ENCODE results near the gene LIN37. TPM values are rescaled to one million over a fixed set of nuclear protein-coding genes. Genes with fewer than 3 reads are reported as not detected.
A peak's percentile ranks its signal among the peaks of the same experiment; 100 is the strongest.

Gene LIN37
- total RNA-seq, 6 experiments from 2014 or later = 3.2 to 8.2 (median 4.9) TPM

DNA sequence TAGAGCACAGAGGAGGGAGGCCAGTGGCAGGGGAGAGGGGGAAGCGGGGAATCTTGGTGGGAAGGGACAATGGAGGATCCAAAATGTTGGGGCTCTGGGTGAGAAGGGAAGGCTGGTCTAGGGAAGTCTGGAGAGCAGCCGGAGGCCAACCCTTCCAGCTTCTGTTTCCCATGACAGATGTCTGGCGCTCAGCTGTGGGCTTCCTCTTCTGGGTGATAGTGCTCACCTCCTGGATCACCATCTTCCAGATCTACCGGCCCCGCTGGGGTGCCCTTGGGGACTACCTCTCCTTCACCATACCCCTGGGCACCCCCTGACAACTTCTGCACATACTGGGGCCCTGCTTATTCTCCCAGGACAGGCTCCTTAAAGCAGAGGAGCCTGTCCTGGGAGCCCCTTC, 1.8 kb upstream of the LIN37 start:
- TF ChIP-seq POLR2A (IDR thresholded peaks at IDR 0.05) = no peak
- TF ChIP-seq, protein P1, sequence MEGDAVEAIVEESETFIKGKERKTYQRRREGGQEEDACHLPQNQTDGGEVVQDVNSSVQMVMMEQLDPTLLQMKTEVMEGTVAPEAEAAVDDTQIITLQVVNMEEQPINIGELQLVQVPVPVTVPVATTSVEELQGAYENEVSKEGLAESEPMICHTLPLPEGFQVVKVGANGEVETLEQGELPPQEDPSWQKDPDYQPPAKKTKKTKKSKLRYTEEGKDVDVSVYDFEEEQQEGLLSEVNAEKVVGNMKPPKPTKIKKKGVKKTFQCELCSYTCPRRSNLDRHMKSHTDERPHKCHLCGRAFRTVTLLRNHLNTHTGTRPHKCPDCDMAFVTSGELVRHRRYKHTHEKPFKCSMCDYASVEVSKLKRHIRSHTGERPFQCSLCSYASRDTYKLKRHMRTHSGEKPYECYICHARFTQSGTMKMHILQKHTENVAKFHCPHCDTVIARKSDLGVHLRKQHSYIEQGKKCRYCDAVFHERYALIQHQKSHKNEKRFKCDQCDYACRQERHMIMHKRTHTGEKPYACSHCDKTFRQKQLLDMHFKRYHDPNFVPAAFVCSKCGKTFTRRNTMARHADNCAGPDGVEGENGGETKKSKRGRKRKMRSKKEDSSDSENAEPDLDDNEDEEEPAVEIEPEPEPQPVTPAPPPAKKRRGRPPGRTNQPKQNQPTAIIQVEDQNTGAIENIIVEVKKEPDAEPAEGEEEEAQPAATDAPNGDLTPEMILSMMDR (IDR thresholded peaks at IDR 0.05) = no peak
- Histone ChIP-seq H3K27ac (no peak overlapping the region), H3K4me1 (peaks cover 0 to 29% (median 17%) of the 10 kb centered on the region in 4 donors), H3K27me3 (no peaks in the 10 kb centered on the region), H3K4me3 (no peak overlapping the region), H3K9me3 (no peaks in the 10 kb centered on the region), H3K36me3 (no peaks in the 10 kb centered on the region)
- WGBS (ENCODE audit: insufficient coverage, low coverage, low lambda C conversion rate, missing lambda C conversion rate) = no CpG with 5 or more reads among the region's 5 CpGs
- intact Hi-C loops (cut with DNase I) = no loop called here
- DNase-seq (peak in 1 of 3 donors; percentile 29), ATAC-seq (no peak)

DNA sequence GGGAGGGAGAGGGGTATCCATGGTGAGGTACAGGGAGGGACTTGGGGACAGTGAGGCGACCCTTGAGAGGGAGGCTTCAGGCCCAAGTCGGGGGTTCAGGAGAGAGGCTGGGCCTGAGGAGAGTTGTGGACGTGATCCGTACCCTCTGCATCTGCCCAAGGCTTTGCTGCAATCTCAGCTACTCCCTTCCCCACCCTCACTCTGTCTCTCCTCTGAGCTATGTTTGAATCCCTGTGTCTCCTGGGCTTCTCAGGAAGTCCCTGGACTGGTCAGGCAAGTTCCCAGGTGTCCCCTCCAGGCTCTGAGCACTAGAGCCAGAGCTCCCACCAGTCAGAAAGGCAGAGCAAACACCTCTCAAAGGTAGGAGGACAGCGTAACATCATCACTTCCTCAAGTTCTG, 1.8 kb downstream of the LIN37 start:
- 93% methylated on average over 3 of the region's 5 CpGs for WGBS (ENCODE audit: insufficient coverage, low coverage, low lambda C conversion rate, missing lambda C conversion rate)
- ATAC-seq = no peak
- no peak for DNase-seq
- no peak overlapping the region for H3K4me3 ChIP-seq
- no peak for TF ChIP-seq POLR2A (IDR thresholded peaks at IDR 0.05)
- TF ChIP-seq, protein P1 (IDR thresholded peaks at IDR 0.05) = no peak
- H3K27me3 ChIP-seq = no peaks in the 10 kb centered on the region
- no peak overlapping the region for H3K27ac ChIP-seq
- intact Hi-C loops (cut with DNase I) = no loop called here
- H3K36me3 ChIP-seq = peaks cover 0 to 13% (median 5%) of the 10 kb centered on the region in 4 donors
- H3K4me1 ChIP-seq = peaks cover 0 to 20% (median 13%) of the 10 kb centered on the region in 4 donors
- no peaks in the 10 kb centered on the region for H3K9me3 ChIP-seq

DNA sequence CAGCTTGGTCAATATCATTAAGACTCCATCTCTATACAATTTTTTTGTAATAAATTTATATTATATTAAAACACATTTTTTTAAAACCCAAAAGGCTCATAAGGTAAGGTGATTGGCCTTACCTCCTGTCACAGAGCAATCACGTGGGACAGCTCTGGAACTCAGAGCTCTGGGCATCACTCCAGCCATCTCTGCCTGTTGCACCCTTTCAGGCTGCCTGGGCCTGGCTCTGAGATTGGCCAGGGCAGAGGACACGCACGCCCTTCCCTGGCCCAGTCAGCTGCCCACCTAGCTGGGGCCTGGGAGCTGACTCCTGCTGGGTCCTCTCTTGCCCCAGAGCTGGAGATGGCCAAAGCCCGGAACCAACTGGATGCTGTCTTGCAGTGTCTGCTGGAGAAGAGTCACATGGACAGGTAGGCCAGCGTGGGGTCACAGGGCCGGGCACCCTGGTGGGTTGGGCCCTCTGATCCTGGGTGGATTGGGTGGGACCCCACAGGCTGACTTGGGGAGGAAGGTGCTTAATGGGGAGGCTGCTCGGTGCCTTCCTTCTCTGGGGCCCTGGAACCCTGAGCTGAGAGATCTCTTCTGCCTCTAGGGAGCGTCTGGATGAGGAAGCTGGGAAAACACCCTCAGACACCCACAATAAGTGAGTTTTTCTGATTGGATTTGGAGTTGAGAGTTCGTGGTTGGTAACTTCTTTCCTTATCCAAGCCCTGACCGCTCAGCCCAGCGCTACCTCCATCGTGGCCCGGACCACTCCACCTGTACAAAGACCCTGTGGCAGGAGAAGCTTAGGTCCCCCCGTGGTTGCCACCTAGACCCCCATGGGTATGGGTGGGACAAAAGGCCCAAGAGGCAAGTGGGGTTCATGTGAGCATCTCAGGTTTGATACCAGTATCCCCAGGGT, 3.7 kb downstream of the LIN37 start:
- intact Hi-C loops (cut with DNase I) = no loop called here
- no peaks in the 10 kb centered on the region for H3K27me3 ChIP-seq
- H3K4me1 ChIP-seq = peaks cover 0 to 21% (median 12%) of the 10 kb centered on the region in 4 donors
- TF ChIP-seq, protein P1 (IDR thresholded peaks at IDR 0.05) = no peak
- no peak for TF ChIP-seq POLR2A (IDR thresholded peaks at IDR 0.05)
- H3K36me3 ChIP-seq = peaks cover 0 to 13% (median 5%) of the 10 kb centered on the region in 4 donors
- no peak for ATAC-seq
- H3K9me3 ChIP-seq = no peaks in the 10 kb centered on the region
- peak in 2 of 3 donors; percentile 12 to 76 for DNase-seq
- WGBS (ENCODE audit: insufficient coverage, low coverage, low lambda C conversion rate, missing lambda C conversion rate) = 67% methylated on average over 5 of the region's 14 CpGs
- H3K4me3 ChIP-seq = no peak overlapping the region
- no peak overlapping the region for H3K27ac ChIP-seq

DNA sequence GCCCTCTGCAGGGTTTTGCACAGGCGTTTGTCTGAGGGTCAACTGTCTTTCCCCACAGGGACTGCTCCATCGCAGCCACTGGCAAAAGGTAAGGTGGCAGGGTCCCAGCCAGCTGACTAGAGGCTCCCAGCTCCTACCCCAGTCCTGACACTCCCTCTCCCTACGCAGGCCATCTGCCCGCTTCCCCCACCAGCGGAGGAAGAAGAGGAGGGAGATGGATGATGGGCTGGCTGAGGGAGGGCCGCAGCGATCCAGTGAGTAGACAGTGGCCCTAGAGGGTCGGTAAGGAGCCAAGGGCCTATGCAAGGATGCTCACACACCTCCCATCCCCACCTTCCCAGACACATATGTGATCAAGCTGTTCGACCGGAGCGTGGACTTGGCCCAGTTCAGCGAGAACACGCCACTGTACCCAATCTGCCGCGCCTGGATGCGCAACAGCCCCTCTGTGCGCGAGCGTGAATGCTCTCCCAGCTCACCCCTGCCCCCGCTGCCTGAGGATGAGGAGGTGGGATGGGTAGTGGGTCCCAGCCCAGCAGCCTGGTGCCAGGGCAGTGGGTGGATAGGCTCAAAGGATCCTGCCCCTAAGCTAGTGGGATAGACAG, 4.5 kb downstream of the LIN37 start:
- Histone ChIP-seq H3K9me3 (no peaks in the 10 kb centered on the region), H3K27ac (no peak overlapping the region), H3K36me3 (peaks cover 0 to 13% (median 5%) of the 10 kb centered on the region in 4 donors), H3K4me3 (no peak overlapping the region), H3K27me3 (no peaks in the 10 kb centered on the region), H3K4me1 (peaks cover 0 to 23% (median 12%) of the 10 kb centered on the region in 4 donors)
- DNase-seq (peak in 1 of 3 donors; percentile 24), ATAC-seq (no peak)
- intact Hi-C loops (cut with DNase I) = no loop called here
- WGBS (ENCODE audit: insufficient coverage, low coverage, low lambda C conversion rate, missing lambda C conversion rate) = 100% methylated on average over 1 of the region's 20 CpGs
- TF ChIP-seq, protein P1 (IDR thresholded peaks at IDR 0.05) = no peak
- no peak for TF ChIP-seq POLR2A (IDR thresholded peaks at IDR 0.05)

Measured in right lobe of liver (tissue), 6 donors.